SK-N-SH (cell line): ENCODE data around the gene CRB2. TPM values are rescaled to one million over a fixed set of nuclear protein-coding genes. Genes with fewer than 3 reads are reported as not detected.

Source experiments
- CTCF ChIA-PET: fragments of 300-600, 350-600 bp; formaldehyde crosslinking; extraction: SDS; loops from one replicate; lab custom pipeline; 2021; lab: Yijun Ruan, JAX
- POLR2A ChIA-PET: fragments of 350-600 bp; sonication (Branson Sonifier 250); formaldehyde crosslinking; extraction: SDS; loops from one replicate; lab custom pipeline; 2020; ENCODE audit warnings: antibody characterized with exemption, inconsistent platforms; lab: Yijun Ruan, JAX
- DNase-seq: peaks from one replicate; pipeline ENCODE4 v3.0.0; 2012
- H2AFZ ChIP-seq: fragments of 200-600 bp; sonication (generic); 2 replicates; pipeline ENCODE4 v1.8.1; 2016; ENCODE audit warnings: antibody characterized with exemption, mild to moderate bottlenecking, low read depth
- H3F3A ChIP-seq: fragments of 200-600 bp; sonication (generic); replicated peaks from 2 replicates; pipeline ENCODE3; 2016; ENCODE audit warnings: antibody characterized with exemption, mild to moderate bottlenecking; ENCODE audit not compliant: insufficient read depth
- H3K27ac ChIP-seq, 2 experiments: fragments of 200-500 bp in 1 of 2; fragments of 200-600 bp in 1 of 2; sonication (Bioruptor generic) in 1 of 2; sonication (generic), shearing (Covaris generic) in 1 of 2; 2 replicates each; pipeline versions ENCODE4 v1.5.1 to v1.6.1; 2014 to 2016; ENCODE audit warnings: low read depth in 2 of 2, inconsistent platforms in 1 of 2, low read length in 1 of 2, mild to moderate bottlenecking in 1 of 2, mixed read lengths in 1 of 2
- H3K27me3 ChIP-seq: fragments of 200-600 bp; sonication (generic), shearing (Covaris generic); 2 replicates; pipeline ENCODE4 v1.6.1; 2016; ENCODE audit warnings: mixed run types; ENCODE audit not compliant: insufficient read depth
- H3K36me3 ChIP-seq, 2 experiments: fragments of 200-500 bp in 1 of 2; fragments of 200-600 bp in 1 of 2; sonication (Bioruptor generic) in 1 of 2; sonication (generic) in 1 of 2; replicated peaks in 1 of 2; 2 replicates each; pipeline versions ENCODE3 to v1.5.1; 2014 to 2016; ENCODE audit warnings: low read length in 1 of 2, mild to moderate bottlenecking in 1 of 2; ENCODE audit not compliant: insufficient read depth in 2 of 2, control insufficient read depth in 1 of 2
- H3K4me1 ChIP-seq, 2 experiments: fragments of 200-500 bp in 1 of 2; fragments of 200-600 bp in 1 of 2; sonication (Bioruptor generic) in 1 of 2; sonication (generic), shearing (Covaris generic) in 1 of 2; 2 replicates each; pipeline versions ENCODE4 v1.5.1 to v1.6.1; 2014 to 2016; ENCODE audit warnings: low read depth in 1 of 2, low read length in 1 of 2, mixed run types in 1 of 2; ENCODE audit not compliant: insufficient read depth in 2 of 2, control insufficient read depth in 1 of 2
- H3K4me2 ChIP-seq: fragments of 200-600 bp; sonication (generic), shearing (Covaris generic); 2 replicates; pipeline ENCODE4 v1.6.1; 2017; ENCODE audit warnings: mixed run types
- H3K4me3 ChIP-seq, 2 experiments: fragments of 200-500 bp in 1 of 2; fragments of 200-600 bp in 1 of 2; sonication (Bioruptor generic) in 1 of 2; sonication (generic), shearing (Covaris generic) in 1 of 2; 2 replicates each; pipeline versions ENCODE4 v1.5.1 to v1.8.1; 2014 to 2016; ENCODE audit warnings: low read depth in 2 of 2, inconsistent platforms in 1 of 2, low read length in 1 of 2, mild to moderate bottlenecking in 1 of 2, mixed read lengths in 1 of 2, moderate library complexity in 1 of 2
- H3K79me2 ChIP-seq: fragments of 200-600 bp; sonication (generic); 2 replicates; pipeline ENCODE4 v1.8.1; 2017; ENCODE audit warnings: mild to moderate bottlenecking; ENCODE audit not compliant: insufficient read depth
- H3K9ac ChIP-seq: fragments of 200-600 bp; sonication (generic); 2 replicates; pipeline ENCODE4 v1.6.1; 2017; ENCODE audit warnings: mixed run types
- H3K9me2 ChIP-seq: fragments of 200-600 bp; sonication (generic); 2 replicates; pipeline ENCODE4 v1.6.1; 2017; ENCODE audit warnings: mixed run types
- H3K9me3 ChIP-seq: fragments of 200-600 bp; sonication (generic); 2 replicates; pipeline ENCODE4 v1.6.1; 2017; ENCODE audit warnings: mixed run types, mild to moderate bottlenecking, moderate library complexity
- H4K20me1 ChIP-seq: fragments of 200-600 bp; sonication (generic); 2 replicates; pipeline ENCODE4 v1.6.1; 2017; ENCODE audit warnings: mild to moderate bottlenecking, mixed run types; ENCODE audit not compliant: insufficient read depth
- ELF1 ChIP-seq: IDR thresholded peaks from 2 replicates; pipeline ENCODE4 v1.4.0; 2012
- EP300 ChIP-seq, 2 experiments: IDR thresholded peaks; 2 replicates each; pipeline versions ENCODE4 v1.4.0 to v1.6.1; 2012; ENCODE audit warnings: borderline replicate concordance in 1 of 2, low read depth in 1 of 2, low read length in 1 of 2
- FOSL2 ChIP-seq: IDR thresholded peaks from 2 replicates; pipeline ENCODE4 v1.4.0; 2012; ENCODE audit warnings: low read depth, mild to moderate bottlenecking, moderate library complexity, borderline replicate concordance
- FOXJ3 ChIP-seq: sonication (generic); formaldehyde crosslinking; IDR thresholded peaks from 2 replicates; pipeline ENCODE4 v1.5.1; 2020; ENCODE audit warnings: mild to moderate bottlenecking, missing genetic modification reagents
- FOXM1 ChIP-seq: IDR thresholded peaks from 2 replicates; pipeline ENCODE4 v1.4.0; 2012; ENCODE audit warnings: low read depth, mild to moderate bottlenecking
- JUND ChIP-seq: IDR thresholded peaks from 2 replicates; pipeline ENCODE4 v1.4.0; 2012
- POLR2AphosphoS5 ChIP-seq: IDR thresholded peaks from 2 replicates; pipeline ENCODE4 v1.6.1; 2012; ENCODE audit warnings: low read depth, low read length
- RCOR1 ChIP-seq: fragments of 150-350 bp; IDR thresholded peaks from 2 replicates; pipeline ENCODE4 v1.6.1; 2017; ENCODE audit warnings: antibody characterized with exemption, low read length
- YY1 ChIP-seq: IDR thresholded peaks from 2 replicates; pipeline ENCODE4 v1.4.0; 2012; ENCODE audit warnings: low read depth, mild to moderate bottlenecking
- WGBS: methylation state at CpG from one replicate; pipeline ENCODE4 v1.1.6; 2017; ENCODE audit warnings: low lambda C conversion rate; 5-methylcytosine and 5-hydroxymethylcytosine counted together
- polyA plus RNA-seq, 3 experiments: library from polyadenylated mRNA; depleted of rRNA; stranded (reverse); fragments of >200 nt; gene quantifications; 2 replicates each; pipeline ENCODE4 v1.2.3, GENCODE V29; 2012
- TF ChIP-seq, protein P1 (sequence below): fragments of 200-600 bp; sonication (generic); IDR thresholded peaks from 2 replicates; pipeline ENCODE4 v1.6.1; 2017; ENCODE audit warnings: antibody characterized with exemption, mild to moderate bottlenecking, moderate library complexity

Gene CRB2
- polyA plus RNA-seq, 1 of the 3 experiments (the other 2 are of a cell fraction), result not detected

DNA sequence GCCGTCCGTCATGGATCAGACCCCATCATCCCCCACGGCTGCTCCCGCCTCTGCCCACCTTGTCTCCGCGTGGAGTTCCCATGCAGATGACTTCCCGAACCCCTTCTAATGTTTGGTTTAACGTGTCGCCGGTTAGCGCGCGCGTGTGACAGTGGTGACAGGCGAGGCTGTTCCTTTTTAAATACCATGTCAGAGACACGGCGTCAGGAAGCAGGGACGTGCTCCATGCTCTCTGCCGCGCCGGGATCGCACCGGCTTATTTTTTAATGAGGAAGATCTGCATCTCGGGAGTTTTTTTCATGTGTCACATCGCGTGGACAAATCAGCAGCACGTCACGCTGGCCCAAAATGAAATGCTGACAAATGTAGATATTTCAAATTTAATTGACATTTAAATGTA lies 35.9 kb downstream of the CRB2 start:
- Histone ChIP-seq H3K79me2 (no peaks in the 10 kb centered on the region), H3K27me3 (no peaks in the 10 kb centered on the region), H3K4me1 (peaks cover 0 to 11% of the 10 kb centered on the region in 2 experiments; a peak in 1 of 4 replicates), H2AFZ (no peak overlapping the region), H3K36me3 (no peaks in the 10 kb centered on the region)
- 93% methylated on average over 28 of the region's 28 CpGs for WGBS
- CTCF ChIA-PET, result interaction anchor here (1.2 to 20.5 kb wide), 2 partner anchors 39 to 649 kb away, joined by 3 to 331 read pairs; partner anchors contain the start of gene CRB2
- TF ChIP-seq ELF1 (no peak), FOXM1 (no peak), EP300 (IDR thresholded peaks at IDR 0.05; ENCODE audit: borderline replicate concordance in 1 of 2, low read depth in 1 of 2, low read length in 1 of 2) (no peak), RCOR1 (no peak), YY1 (no peak), FOXJ3 (CRISPR knock-in tag) (no peak)
- TF ChIP-seq, protein P1, sequence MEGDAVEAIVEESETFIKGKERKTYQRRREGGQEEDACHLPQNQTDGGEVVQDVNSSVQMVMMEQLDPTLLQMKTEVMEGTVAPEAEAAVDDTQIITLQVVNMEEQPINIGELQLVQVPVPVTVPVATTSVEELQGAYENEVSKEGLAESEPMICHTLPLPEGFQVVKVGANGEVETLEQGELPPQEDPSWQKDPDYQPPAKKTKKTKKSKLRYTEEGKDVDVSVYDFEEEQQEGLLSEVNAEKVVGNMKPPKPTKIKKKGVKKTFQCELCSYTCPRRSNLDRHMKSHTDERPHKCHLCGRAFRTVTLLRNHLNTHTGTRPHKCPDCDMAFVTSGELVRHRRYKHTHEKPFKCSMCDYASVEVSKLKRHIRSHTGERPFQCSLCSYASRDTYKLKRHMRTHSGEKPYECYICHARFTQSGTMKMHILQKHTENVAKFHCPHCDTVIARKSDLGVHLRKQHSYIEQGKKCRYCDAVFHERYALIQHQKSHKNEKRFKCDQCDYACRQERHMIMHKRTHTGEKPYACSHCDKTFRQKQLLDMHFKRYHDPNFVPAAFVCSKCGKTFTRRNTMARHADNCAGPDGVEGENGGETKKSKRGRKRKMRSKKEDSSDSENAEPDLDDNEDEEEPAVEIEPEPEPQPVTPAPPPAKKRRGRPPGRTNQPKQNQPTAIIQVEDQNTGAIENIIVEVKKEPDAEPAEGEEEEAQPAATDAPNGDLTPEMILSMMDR, result no peak
- TF ChIP-seq, all 33 proteins: peak for 0
- Histone ChIP-seq H3K4me3 (no peak overlapping the region), H3K9ac (no peak overlapping the region), H3F3A (no peaks in the 10 kb centered on the region), H4K20me1 (no peaks in the 10 kb centered on the region), H3K27ac (no peak overlapping the region), H3K9me2 (no peaks in the 10 kb centered on the region), H3K4me2 (no peak overlapping the region), H3K9me3 (no peaks in the 10 kb centered on the region)
- POLR2A ChIA-PET, result no interaction called here
- DNase-seq, result no peak

DNA sequence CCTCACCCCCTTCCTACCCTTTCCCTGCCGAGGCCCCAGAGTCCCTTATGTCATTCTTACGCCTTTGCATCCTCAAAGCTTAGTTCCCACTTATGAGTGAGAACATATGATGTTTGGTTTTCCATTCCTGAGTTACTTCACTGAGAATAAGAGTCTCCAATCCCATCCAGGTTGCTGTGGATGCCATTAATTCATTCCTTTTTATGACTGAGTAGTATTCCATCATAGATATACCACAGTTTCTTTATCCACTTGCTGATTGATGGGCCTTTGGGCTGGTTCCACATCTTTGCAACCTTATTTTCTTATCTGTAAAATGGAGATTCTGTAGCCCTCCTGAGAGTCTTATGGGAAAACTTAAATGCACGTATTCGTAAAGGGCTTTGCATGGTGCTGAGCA lies 36.8 kb downstream of the CRB2 start:
- no peaks in the 10 kb centered on the region for H3K9me3 ChIP-seq
- ChIA-PET CTCF (interaction anchor here (1.2 to 20.5 kb wide), 2 partner anchors 40 to 648 kb away, joined by 3 to 331 read pairs; partner anchors contain the start of gene CRB2), POLR2A (no interaction called here)
- no peaks in the 10 kb centered on the region for H3F3A ChIP-seq
- no peak overlapping the region for H3K9ac ChIP-seq
- no peaks in the 10 kb centered on the region for H3K27me3 ChIP-seq
- H3K4me1 ChIP-seq, result peaks cover 0 to 11% of the 10 kb centered on the region in 2 experiments; a peak in 1 of 4 replicates
- DNase-seq, result no peak
- no peaks in the 10 kb centered on the region for H3K9me2 ChIP-seq
- no peak overlapping the region for H3K27ac ChIP-seq
- H3K36me3 ChIP-seq, result no peaks in the 10 kb centered on the region
- H2AFZ ChIP-seq, result no peak overlapping the region
- no peak overlapping the region for H3K4me2 ChIP-seq
- no peaks in the 10 kb centered on the region for H4K20me1 ChIP-seq
- no peak overlapping the region for H3K4me3 ChIP-seq
- TF ChIP-seq FOSL2, result no peak
- no peak for TF ChIP-seq JUND
- TF ChIP-seq POLR2AphosphoS5, result no peak
- 95% methylated on average over 4 of the region's 4 CpGs for WGBS
- H3K79me2 ChIP-seq, result no peaks in the 10 kb centered on the region
